NCI-H69 (cell line): ENCODE results near the gene LRRIQ1.
A peak's percentile ranks its signal among the peaks of the same experiment; 100 is the strongest.
"Not testable (repeated sequence)": the region's sequence is repeated elsewhere in the genome, so short reads cannot be mapped to it uniquely, and the experiment has no call there.

ENCODE experiments used
- DNase-seq: peaks from one replicate; lab custom pipeline; 2025; lab: John Stamatoyannopoulos, UW

LRRIQ1 gene

DNA sequence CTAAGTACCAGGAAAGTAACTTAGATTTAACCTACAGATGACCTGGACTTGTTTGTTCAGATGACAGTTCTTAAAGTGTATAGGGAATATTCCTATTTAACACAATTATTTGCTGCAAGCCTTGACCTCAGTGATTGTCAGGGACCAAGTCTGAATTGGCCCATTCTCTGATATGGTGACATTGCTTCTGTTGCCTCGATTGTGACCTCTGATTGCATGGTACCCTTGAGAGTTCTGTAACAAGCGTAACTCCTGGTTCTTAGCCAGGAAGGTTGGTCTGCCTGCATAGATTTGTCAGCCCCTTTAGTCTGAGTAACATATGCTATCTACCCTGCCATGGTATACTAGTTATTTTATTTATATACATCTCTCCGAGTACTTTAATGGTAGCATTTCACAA lies 150.1 kb downstream of the LRRIQ1 start:
- no peak for DNase-seq

DNA sequence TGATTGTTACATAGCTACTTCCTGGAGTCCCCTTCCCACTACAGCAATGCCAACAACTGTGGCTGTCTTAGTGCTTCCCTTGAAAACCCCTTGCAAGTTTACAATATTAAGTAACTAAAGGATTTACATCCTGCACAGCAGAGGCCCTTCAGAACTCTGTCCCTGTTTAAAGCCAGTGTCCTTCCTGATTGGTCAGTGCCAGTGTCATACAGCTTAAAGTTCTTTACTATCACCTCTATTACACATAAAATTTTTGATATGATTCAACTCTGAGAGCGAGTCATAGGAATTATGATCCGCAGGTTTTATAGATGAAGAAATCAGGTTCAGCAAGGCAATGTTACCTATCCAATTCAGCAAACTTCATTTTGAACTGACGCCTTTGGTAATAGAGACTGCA lies 152.5 kb downstream of the LRRIQ1 start:
- no peak for DNase-seq

DNA sequence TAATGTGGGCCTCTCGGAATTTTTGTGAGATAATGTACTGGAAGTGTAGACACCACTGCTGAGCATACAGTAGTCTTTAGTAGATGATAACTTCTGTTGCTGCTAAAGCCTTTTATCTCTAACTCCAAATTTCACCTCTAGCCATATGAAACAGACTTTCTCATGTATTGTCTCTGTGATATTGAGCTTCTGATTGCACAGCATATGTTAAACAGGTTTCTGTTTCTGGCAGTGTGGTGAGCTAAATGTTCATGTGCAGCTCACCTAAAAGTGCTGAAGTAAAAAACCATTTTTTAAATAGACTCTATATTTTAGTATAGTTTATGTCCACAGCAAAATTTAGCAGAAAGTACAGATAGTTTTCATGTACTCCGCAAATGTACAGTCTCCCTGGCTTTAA lies 154.6 kb downstream of the LRRIQ1 start:
- no peak for DNase-seq

DNA sequence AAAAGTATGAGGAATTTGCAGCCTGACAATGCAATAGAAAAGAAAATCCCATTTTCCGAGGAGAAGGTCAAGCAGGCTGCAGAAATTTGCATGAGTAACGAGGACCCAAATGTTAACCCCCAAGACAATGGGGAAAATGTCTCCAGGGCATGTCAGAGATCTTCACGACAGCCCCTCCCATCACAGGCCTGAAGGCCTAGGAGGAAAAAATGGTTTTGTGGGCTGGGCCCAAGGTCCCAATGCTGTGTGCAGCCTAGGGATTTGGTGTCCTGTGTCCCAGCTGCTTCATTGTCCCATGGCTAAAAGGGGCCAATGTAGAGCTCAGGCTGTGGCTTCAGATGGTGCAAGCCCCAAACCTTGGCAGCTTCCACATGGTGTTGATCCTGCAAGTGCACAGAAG lies 167.7 kb downstream of the LRRIQ1 start:
- DNase-seq = not testable (repeated sequence)

DNA sequence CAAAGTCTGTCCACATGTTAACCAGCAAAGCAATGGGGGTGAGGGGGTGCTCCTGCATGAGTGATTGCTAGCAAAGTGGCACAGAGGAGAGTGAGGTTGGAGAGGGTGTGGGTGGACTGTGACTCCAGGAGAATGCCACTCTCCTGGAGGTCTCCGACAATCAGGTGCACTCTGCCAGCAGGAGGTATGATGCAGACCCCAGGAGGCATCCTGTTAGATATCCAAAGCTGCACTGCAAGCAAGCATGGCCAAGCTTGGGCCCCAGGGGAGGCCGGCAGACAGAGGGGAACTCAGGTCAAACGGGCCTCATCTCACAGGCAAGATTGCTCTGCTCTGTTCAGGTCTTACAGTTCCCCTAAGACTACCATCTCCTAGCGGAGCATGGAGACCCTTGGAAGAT lies 170.4 kb downstream of the LRRIQ1 start:
- no peak for DNase-seq

DNA sequence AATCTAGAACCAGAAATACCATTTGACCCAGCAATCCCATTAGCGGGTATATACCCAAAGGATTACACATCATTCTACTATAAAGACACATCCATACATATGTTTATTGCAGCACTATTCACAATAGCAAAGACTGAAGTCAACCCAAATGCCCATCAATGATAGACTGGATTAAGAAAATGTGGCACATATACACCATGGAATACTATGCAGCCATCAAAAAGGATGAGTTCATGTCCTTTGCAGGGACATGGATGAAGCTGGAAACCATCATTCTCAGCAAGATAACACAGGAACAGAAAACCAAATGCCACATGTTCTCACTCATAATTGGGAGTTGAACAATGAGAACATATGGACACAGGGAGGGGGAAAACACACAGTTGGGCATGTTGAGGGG lies 188.2 kb downstream of the LRRIQ1 start:
- DNase-seq = not testable (repeated sequence)

DNA sequence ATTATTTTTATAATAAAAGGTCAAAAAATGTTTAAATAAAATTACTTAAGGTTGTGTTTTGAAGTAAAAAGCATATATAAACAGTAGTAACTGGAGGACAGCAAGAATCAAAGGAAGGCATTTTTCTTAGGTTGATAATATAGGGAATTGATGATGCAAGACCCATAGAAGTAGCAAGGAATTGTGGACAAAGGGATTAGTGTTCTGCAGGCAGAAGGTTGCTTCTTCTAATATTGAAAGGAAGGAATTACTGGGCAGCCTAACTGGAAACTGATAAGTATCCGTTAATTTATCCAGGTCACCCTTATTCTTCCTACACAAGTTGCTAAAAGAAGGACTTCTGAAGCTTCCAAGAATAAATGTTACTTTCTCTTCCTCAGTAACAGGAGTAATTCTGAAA lies 189.3 kb downstream of the LRRIQ1 start:
- no peak for DNase-seq

DNA sequence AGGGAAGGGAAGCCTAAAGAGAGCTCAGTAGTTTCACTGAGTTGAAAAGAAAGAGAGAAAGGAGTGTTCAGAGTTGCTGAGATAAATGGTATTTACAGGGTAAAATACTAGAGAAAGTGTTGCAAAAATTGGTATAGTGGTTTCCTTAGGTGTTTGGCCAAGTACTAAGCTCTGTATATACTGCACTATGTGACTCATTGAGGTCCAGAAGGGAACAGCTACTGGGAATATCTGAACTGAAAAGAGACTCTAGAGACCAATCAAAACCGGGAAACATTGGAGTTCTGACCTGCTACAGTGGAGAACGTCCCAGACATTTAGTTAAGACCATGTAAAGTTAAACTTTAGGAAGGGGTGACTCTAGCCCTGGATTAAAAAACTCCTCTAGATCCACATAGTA lies 201.2 kb downstream of the LRRIQ1 start:
- no peak for DNase-seq

DNA sequence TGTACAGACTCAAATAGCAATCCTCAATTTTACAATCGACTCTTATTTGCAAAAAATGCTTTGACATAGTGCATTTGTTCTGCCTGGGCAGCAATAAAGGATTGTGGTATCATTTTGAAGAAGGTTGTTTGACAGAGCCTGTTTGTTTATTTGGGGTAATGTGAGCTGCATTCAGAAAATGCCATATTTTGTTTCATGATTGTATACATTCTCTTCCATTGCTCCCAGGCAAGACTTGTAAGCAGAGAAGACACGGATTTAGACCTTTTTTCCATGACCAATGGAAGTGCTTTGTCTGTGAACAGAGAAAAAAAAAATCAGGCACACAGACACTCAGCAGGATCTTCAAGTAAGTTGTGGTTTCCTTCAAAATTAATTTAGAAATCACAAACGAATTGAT lies 208.4 kb downstream of the LRRIQ1 start:
- DNase-seq = no peak

DNA sequence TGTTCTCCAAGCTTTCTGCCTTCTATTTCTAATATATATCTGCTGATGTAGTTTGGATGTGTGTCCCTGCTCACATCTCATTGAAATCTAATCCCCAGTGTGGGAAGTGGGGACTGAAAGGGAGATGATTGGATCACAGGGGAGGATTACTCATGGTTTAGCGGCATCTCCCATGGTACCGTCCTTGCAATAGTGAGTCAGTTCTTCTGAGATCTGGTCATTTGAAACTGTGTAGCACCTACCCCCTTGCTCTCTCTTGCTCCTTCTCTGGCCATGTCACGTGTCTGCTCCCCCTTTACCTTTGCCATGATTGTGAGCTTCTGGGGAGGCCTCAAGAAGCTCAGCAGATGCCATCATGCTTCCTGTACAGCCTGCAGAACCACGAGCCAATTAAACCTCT lies 217.7 kb downstream of the LRRIQ1 start:
- peak; percentile 6 for DNase-seq

DNA sequence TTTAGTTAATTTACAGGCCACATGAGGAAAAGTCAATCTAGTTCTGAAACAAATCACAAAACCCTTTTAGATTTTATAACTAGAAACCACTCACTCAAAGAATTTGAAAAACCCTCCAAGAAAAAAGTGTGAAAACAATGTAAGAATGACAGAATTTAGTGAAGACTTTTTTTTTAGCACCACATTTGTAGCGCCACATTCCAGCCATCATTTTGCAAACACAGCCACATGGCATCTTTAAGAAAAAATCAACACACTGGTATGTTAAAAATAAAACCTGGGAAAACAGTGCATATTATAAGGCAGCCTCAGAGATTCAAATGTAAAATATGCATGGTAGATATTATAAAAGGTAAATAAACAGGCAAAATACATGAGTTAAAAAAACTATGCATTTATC lies 221.5 kb downstream of the LRRIQ1 start:
- no peak for DNase-seq

DNA sequence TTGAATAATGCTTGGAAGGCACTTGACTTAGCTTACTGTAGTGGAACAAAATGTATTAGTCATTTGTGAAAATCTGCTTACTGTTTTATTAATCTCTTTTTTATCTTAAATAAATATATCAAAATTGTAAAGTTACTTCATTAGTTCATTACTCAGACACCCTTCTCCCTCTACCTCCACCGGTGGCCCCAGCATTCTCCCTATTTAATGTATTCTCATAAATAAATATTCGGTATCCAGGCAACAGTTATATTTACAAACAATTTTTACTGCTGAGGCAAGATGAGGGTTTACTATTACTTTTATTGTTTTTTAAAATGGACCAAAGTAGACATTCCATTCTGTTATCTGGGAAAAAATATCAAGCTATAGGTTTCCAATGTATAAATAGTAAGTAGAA lies 224.3 kb downstream of the LRRIQ1 start:
- DNase-seq = no peak

DNA sequence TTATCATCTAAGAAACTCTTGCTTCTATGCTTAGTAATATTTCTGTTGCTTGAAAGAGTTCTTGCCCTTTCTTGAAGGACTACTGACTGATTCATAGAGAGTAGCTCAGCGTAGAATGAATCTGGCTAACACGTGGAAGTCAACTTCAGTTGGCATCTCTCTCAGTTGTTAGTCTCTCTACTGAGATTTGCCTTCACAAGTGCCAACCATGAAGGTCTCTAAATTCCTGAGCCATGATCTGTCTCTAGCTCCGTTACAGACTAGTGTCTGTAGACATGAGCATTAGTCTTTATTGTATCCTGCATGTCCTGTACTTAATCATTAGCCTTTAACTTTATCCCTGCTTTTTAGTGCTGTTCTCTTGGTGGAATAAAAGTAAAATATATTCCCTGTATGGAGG lies 224.7 kb downstream of the LRRIQ1 start:
- no peak for DNase-seq

DNA sequence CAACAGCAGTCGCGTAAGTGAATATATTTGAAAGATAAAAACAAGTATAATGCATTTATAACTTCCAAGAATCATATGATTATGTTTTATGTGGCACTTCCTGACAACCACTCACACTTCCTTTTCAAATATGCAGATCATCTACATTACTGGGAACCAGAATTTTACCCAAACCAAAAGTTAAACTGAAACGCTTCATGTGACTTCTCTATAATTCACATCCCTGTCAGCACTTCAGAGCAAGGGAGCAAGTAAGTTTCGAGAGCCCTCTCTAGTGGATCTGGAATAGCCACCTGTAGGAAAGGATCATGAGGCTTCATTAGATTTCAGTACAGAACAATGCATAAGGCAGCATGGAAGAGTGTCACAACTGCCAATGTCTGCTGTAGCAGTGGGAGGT lies 230.2 kb downstream of the LRRIQ1 start:
- DNase-seq = no peak

DNA sequence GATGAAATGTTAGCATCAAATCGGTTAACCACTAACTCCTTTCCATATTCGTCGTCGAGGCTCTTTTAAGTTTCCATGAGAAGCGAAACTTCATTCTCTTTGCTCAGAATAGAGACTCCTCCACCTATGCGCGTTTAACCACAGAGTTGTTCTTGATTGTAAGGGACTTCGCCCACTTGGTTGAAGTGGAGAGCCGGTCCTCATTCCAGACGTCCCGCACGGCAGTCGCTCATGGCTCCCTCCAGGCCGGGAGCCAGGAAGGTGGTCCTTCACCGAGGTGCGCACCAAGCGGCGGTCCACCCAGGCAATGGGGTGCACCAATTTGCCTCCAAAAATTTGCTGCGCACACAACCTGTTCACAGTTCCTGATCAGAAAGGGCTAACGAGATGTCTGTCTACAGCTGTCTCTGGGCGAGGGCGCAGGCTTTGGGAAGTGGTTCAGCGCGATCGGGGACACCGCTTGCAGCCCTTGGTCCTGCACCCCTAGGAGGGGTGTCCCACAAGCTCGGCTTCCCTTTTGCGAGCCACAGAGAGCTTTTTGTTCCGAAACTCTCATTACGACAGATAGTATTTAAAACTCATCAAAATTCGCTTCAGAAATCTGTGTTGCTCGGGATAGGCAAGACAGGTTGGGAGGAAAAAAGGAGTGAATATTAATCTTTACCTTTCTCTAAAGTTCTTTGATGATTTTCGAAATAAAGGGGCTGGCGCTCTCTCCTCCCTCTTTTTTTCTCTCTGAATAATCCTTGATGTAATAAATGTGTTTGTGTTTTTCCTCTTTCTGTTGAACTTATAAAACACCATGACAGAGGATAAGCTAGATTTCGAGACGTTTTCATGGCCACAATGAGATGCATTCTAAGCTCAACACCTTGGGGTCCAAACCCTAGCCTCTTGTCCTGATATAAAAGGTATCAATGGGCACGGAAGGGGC lies 237.5 kb downstream of the LRRIQ1 start:
- DNase-seq = no peak

DNA sequence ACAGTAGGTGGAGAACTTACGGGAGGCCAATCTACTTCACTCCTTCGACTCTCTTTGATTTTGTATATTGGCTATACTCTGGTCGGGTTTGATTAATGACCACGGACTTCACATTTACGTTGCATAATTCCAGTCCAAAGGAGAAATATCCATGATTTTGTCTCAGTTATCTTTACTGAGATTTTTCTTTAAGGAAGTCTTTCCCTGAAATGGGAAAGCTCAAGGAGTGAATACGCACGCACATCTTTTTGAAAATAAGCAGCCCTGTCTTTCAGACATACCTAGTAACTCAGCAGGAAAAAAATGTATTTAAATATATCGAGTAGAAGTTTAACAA lies 238.1 kb downstream of the LRRIQ1 start:
- no peak for DNase-seq

DNA sequence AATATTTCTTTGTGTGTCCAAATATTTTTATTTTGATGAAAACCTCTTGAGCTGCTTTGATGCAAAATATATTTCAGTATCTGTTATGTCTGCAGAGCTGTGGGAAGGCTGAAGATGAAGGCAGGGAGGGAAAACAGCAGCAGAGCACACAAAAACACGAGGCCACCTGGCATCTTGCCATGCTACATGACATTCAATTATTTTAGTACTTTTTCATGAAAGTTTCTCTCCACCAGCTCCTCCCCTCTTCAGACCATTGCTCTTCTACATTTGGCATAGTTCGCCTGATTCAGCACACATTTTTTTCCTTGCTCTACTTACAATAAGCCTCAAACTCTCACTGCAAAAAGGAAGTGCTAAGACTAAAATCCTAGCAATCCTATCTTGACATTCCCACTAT lies 239.2 kb downstream of the LRRIQ1 start:
- DNase-seq = peak; percentile 12

DNA sequence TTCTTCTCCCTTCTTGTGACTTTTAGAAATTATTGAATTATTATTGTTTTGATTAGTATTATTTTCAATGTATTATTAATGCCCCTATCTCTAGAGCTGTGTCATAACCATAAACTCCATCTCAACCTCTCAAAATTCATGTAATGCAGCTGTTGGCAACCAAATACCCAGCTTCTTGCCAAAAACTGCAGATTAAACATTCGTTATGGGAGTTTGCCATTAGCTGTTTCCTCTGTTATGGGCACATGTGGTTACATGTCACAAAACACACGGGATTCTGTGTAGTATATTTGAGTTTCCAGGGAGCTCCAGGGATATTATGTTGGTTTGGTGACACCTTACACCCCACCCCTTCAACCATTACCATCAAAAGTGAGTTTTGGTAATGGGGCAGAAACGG lies 241.0 kb downstream of the LRRIQ1 start:
- DNase-seq = no peak

DNA sequence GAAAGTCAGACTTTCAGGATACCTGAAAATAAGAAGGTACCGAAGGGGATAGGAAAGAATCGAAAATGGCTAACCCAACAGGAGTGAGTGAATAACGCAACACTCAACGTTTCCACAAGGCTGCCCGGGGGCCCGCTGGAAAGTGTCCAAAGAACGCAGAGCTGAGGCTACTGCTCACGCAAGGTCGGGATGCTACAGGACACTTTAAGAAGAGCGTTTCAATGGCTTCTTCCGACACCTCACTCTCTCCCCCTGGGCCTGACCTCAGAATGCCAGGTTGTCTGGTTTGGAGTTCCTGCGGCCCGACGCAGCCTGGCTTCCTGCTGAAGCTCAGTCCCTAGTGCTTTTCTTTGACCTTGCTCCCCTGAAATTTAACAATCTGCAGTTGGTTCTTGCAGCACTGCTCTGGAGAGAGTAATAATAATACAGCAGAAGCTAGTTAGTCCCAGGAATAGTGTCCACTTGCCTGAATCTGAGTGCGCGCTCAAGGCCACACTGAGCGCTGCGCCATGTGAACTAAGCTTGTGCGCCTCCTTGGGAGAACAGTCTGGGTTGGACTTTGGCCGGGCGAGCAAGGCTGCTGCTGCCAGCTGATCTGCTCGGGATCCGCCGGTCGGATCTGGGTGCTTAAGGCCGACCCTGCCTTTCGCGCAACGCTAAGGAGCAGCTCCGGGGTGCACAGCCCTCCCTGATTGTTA lies 241.9 kb downstream of the LRRIQ1 start:
- DNase-seq = no peak

DNA sequence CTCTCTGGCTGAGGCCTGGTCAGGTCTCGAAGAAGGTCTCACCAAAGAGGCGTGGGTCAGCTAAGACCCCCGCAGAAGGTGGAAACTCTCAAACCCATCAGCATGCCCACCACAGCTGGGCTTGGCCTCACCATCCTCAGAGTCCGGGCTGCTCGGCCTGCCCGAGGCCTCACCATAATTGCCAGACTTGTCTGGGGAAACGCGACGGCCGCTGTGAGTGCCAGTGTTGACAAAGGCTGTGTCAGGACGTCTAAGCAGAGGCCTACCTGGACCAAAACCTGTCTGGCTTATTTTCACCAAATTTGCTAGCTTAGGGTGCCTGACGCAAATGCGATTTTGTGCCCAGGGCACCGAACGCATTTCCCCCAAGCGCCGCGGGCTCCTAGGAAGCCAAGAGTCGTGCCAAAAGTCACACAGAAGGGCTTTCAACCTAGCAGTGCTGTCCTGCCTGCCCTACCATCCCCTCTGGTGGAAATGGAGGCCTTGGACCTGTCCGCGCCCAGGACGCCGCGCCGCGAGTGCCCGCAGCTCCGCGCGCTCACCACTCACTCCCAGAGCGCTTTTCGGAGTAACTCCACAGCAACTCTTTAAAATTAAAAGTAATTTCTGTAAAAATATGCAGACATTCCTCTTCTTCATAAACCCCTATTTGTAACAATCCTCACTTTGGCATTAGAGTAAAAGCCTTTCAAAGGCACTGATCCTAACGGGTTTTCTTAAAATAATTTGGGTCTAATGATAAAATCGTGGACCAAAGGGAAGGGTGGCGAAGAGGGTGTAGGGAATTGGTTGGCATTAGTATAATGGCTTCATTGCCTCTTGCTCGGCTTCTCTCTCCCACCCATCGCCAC lies 242.7 kb downstream of the LRRIQ1 start:
- no peak for DNase-seq

DNA sequence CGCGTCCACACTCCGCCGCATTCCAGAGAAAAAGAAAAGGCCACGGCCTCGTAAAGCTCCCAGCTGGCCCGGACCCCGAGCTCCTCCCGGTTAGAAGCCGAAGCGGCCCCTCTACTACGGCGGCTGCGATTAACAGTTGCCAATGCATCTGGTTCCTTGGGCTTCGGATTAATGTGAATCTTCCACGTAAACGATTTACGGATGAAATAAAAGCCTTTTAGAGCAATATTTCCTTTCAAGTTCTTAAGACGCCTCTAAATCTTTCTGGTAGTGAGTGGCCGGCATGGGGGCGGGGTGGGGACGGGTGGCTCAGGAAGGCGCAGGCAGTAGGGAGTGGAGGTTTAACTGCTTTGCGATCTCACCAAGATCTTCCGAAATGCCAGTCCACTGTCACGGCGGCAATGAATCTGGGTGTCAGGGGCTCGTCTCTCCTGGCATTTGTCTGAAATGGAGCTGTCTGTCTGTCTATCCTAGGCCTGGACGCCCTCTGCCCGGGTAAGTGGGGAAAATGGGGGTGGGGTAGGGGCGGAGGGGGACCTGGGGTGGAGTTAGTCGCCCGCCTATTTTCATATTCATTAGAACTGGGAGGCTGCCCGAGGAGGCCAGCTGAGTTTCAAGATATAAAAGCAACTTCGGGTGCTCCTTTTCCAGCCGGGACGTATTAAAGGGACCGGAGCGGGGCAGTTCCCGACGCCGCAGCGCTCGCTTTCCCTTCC lies 243.5 kb downstream of the LRRIQ1 start:
- DNase-seq = no peak
